GM10847 (cell line): Measurements from ENCODE around the gene GDPD4.

Experiments used
- POLR2A ChIP-seq: IDR thresholded peaks from 2 replicates; pipeline ENCODE4 v1.6.1; 2011; ENCODE audit not compliant: insufficient read length; ENCODE audit errors: extremely low read depth

Gene GDPD4

GRCh38 chr11:77167791-77168190, 133.7 kb downstream of the GDPD4 start:
- no peak for TF ChIP-seq POLR2A

- TF ChIP-seq POLR2A = no peak
These were observed 134.3 kb downstream of the GDPD4 start for GRCh38 chr11:77167111-77167626.
